Left colon (tissue), 2 donors: ENCODE measurements around the gene MTCH1. TPM values are rescaled to one million over a fixed set of nuclear protein-coding genes. Genes with fewer than 3 reads are reported as not detected.
A peak's percentile ranks its signal among the peaks of the same experiment; 100 is the strongest.
"Not testable (repeated sequence)": the region's sequence is repeated elsewhere in the genome, so short reads cannot be mapped to it uniquely, and the experiment has no call there.

Experiments
- ATAC-seq: fragments of 200-7000 bp; cut with Tn5 transposase; one replicate; pipeline ENCODE4 v1.9.1; 2020; ENCODE audit warnings: mild to moderate bottlenecking, moderate library complexity
- DNase-seq, 2 donors: peaks; one replicate each; pipeline ENCODE4 v3.0.0-alpha.2; 2020
- intact Hi-C, 2 donors: fragments of 100-400 bp; cut with DNase I in 1 of 2; cut with micrococcal nuclease in 1 of 2; formaldehyde crosslinking; loops; one replicate each; pipeline versions ENCODE4 v1.11.2 to v1.14.0; 2022; cut with DNase I, micrococcal nuclease
- total RNA-seq, 2 donors: library from RNA; stranded (reverse); fragmentation: NEBNext Ultra II Directional; extraction: Animal tissue kit (Norgen Biotek cat#: 25700); gene quantifications; one replicate each; pipeline ENCODE4 v1.2.1, GENCODE V29; 2021
- donor health status: DM: no; HTN: no; CAD: no.
- donor health status: DM: yes; HTN: yes; CAD: no.

Gene MTCH1
- total RNA-seq, 2 donors from 2014 or later, result 142 to 149 TPM

- ATAC-seq, result no peak
- no peak for DNase-seq
- intact Hi-C loops, result no loop called here
Observed at GRCh38 chr6:36944650-36945049, 41.3 kb downstream of the MTCH1 start.

GRCh38 chr6:36942329-36942728, 43.7 kb downstream of the MTCH1 start:
- ATAC-seq, intact Hi-C loops, DNase-seq: not testable (repeated sequence)

DNA sequence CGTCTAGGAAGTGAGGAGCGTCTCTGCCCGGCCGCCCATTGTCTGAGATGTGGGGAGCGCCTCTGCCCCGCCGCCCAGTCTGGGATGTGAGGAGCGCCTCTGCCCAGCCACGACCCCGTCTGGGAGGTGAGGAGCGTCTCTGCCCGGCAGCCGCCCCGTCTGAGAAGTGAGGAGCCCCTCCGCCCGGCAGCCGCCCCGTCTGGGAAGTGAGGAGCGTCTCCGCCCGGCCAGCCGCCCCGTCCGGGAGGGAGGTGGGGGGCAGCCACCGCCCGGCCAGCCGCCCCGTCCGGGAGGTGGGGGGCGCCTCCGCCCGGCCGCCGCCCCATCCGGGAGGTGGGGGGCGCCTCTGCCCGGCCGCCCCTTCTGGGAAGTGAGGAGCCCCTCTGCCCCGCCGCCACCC, 44.4 kb downstream of the MTCH1 start:
- DNase-seq, ATAC-seq, intact Hi-C loops: not testable (repeated sequence)

DNA sequence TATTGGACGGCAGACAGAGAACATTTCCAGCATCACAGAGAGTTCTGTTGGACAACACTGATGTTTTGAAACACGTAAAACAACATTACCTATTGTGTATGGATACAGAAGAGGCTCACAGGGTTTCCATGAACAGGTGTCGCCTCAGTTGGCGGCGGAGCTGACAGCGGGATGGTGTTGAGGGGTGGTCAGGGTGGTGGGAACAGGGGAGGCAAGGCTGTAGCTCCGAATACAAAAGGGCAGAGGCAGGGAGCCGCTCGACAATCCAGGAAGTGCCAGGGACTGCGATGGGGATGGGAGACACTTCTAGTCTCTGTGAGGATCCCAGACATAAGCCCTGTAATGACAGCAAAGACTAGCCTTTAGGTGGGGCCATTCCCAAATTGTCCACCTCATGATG, 46.0 kb downstream of the MTCH1 start:
- ATAC-seq, result no peak
- DNase-seq, result no peak
- intact Hi-C loops, result no loop called here

GRCh38 chr6:36939005-36939404, 47.0 kb downstream of the MTCH1 start:
- ATAC-seq, intact Hi-C loops, DNase-seq: not testable (repeated sequence)

- intact Hi-C loops, result no loop called here
- no peak for DNase-seq
- ATAC-seq, result no peak
Observed at GRCh38 chr6:36938536-36938935, 47.5 kb downstream of the MTCH1 start.

GRCh38 chr6:36937896-36938295, 48.1 kb downstream of the MTCH1 start:
- no peak for ATAC-seq
- DNase-seq, result no peak
- intact Hi-C loops, result no loop called here

- no peak for DNase-seq
- intact Hi-C loops, result no loop called here
- ATAC-seq, result no peak
Observed at GRCh38 chr6:36936824-36937223, 49.2 kb downstream of the MTCH1 start.

DNA sequence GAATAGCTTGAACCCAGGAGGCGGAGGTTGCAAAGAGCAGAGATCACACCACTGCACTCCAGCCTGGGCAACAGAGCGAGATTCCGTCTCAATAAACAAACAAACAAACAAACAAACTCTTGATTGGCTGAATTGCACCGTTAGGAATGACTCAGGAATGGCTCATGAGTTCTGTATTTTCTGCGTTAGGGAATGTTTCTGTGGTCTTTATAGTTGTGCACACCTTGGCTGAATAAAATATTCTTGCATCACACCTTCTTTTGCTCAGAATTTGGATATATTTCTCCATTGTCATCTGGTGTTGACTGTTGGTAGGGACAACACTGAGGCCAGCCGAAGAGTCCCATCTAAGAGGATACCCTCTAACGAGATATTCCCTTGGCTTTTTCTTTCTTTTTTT, 51.1 kb downstream of the MTCH1 start:
- intact Hi-C loops, result no loop called here
- DNase-seq (no peak), ATAC-seq (no peak)

DNA sequence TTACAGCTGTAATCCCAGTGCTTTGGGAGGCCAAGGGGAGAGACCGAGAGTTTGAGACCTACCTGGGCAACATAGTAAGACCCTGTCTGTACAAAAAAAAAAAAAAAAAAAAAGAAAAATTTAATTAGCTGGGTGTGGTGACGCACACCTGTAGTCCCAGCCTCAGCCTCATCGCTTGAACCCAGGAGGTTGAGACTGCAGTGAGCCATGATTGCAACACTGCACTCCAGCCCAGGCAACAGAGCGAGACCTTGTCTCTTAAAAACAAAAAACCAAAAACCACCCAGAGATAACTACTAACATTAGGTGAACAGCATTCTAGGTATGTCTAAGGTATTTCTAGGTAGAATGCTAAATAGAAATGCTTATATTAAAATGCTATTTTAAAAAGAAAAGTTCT, 52.5 kb downstream of the MTCH1 start:
- DNase-seq (no peak), ATAC-seq (no peak)
- intact Hi-C loops, result no loop called here

DNA sequence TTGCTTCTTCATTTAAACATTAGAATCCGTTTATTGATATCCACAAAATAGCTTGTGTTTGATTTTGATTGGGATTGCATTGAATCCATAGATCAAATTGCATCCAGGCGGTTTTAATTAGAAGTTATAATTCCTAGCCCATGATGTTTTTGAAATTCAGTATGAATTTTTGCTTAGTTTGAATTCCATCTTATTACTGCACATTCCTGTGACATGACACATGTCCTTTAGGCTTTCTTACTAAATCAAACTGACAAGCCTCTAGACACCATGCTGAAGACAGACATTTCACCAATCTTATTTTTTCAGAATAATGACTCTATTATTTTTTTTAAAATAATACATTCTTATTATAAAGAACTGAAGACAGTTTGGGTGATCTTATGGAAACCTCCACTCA, 52.9 kb downstream of the MTCH1 start:
- intact Hi-C loops, result no loop called here

DNA sequence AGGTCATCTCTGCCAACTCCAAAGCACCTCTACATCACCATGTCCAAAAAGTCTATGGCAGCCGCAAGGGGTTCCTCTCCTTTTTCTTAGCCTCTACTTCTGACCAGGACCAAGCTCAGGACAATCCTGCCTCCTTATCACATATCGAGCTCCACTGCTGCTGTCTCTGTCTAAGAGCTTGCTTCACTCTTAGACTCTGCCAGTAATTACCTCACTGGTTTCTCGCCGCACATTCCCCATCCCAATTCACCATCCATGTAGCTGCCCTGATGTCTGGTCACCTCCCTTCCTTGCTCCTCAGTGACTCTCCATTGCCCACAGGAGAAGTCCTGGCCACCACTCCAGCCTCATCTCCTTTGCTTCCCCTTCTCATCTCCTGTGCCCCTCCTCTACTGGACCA, 55.5 kb downstream of the MTCH1 start:
- DNase-seq (no peak), ATAC-seq (no peak)
- intact Hi-C loops, result no loop called here

More for the DNA sequence above, 52.9 kb downstream of the MTCH1 start:
- no peak for DNase-seq
- ATAC-seq, result no peak

DNA sequence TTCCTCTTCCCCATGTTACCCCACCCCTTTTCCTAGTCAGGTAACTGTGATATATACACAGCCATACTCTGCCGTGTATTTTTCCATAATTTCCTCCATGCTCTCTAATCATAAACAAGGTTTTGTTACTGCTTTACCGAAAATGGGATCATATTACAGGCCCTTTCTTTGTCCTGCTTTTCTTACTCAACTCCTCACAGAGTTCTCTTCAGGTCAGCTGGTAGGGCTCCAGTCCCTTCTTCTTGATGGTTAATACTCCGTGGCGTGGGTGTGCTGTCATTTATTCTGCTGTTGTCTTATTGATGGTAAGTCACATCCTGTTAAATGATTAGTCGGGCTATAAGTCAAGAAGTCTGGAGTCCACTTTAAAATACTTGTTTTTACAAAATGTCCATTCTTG, 56.4 kb downstream of the MTCH1 start:
- DNase-seq, result no peak
- intact Hi-C loops, result no loop called here
- ATAC-seq, result no peak

- DNase-seq (no peak), ATAC-seq (no peak)
- intact Hi-C loops, result no loop called here
Observed at GRCh38 chr6:36929152-36929551, 56.8 kb downstream of the MTCH1 start.

DNA sequence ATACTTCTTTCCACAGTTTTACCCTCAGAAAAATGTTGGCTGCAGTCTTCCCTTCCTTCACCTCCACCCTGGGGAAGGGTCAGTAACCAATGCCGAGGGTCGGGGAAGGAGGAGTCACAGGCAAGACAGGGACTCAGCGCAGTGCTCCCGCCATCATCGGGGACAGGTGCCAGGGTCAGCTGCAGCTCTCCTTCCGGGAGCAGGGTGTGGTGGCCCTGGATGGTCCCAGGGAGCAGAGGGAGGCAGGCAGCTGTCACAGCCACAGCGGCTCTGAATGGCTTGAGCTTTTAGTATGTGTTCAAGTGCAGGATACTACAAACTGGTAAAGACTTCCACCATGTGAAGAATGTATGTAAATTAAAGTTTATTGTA, 57.5 kb downstream of the MTCH1 start:
- intact Hi-C loops, result no loop called here
- ATAC-seq, result peak; percentile 82
- DNase-seq, result peak; percentile 37 to 53

DNA sequence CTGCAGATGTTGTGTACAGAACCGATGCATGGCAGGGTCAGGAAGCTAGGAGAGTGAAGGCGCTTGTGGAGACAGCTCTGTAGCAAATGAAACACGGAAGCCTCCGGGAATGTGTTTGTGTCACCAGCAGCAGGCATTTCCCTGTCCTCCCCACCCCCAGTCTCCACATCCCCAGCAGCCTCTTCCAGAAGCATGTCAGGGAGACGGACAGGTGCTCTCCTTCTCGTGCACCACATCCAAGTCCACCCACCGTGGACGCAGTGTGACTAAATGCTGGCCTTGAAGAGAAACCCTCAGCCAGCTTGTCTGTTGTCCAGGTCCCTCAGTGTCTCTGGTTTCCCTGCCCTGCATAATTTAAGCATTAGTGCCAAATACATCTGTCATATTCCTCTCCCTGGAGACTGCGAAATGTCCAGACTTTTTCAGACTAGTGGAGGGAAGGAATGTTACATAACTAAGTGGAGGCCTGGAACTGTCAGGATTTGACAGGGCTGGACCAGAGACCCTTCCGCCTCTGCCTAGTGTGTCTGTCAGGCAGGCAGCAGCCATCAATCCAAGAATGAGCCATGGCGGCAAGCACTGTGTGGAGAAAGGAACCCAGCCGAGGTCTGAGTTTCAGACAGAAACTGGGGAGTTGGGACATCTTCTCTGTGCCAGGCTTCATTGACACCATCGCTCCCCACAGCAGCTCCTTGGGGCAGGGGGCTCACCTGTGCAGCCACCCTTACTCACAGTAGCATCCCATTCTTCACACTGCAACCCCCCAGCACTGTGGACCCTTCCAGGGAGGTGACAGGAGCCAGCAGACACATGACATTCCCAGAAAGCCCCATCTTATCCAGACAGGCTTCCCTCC, 58.1 kb downstream of the MTCH1 start:
- intact Hi-C loops, result no loop called here
- ATAC-seq (peak; percentile 63), DNase-seq (peak; percentile 30 to 48)

- DNase-seq (no peak), ATAC-seq (no peak)
- intact Hi-C loops, result no loop called here
Observed at GRCh38 chr6:36926708-36927513, 59.1 kb downstream of the MTCH1 start.

GRCh38 chr6:36925809-36926208, 60.2 kb downstream of the MTCH1 start:
- intact Hi-C loops, result no loop called here
- no peak for DNase-seq
- ATAC-seq, result no peak

- ATAC-seq (no peak), DNase-seq (no peak)
- intact Hi-C loops, result no loop called here
Observed at GRCh38 chr6:36924778-36925374, 61.1 kb downstream of the MTCH1 start.

DNA sequence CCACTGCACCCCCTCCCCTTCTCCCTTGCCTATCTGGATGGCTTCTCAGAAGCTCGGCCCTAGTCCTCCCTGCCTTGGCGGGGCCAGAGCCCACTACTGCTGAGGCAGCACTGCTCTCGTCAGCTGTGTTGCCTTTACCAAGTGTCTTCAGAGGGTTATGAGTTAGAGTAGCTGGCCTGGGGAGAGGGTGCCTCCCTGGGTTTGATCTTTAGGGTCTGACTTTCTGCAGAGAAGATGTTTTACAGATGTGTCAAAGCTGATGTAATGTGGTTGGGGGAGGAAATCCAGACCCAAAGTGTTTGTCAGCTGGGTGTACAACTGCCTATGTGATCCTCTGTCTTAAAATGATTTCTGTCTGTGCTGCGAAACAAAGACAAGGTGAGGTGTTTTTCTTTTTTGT, 61.9 kb downstream of the MTCH1 start:
- no peak for DNase-seq
- no peak for ATAC-seq
- intact Hi-C loops, result no loop called here
